ENCODE results near the gene REXO4. TPM values are rescaled to one million over a fixed set of nuclear protein-coding genes. Genes with fewer than 3 reads are reported as not detected.
A peak's percentile ranks its signal among the peaks of the same experiment; 100 is the strongest.

REXO4 gene
- total RNA-seq, 1 donor from 2014 or later = 35.4 TPM

- Mint-ChIP-seq H3K4me1 (no peaks in the 10 kb centered on the region), H3K27me3 (ENCODE audit: low read depth) (peaks cover 39% of the 10 kb centered on the region), H3K9me3 (no peaks in the 10 kb centered on the region), H3K36me3 (ENCODE audit: low read depth) (peaks cover 6% of the 10 kb centered on the region), H3K4me3 (no peak overlapping the region), H3K27ac (ENCODE audit: unreplicated experiment) (no peak overlapping the region)
- no peak for DNase-seq (ENCODE audit: low read depth, low spot score)
- no peak for TF ChIP-seq CTCF (conservative IDR thresholded peaks at IDR 0.05)
Observed at GRCh38 chr9:133426011-133426410, 8.2 kb upstream of the REXO4 start.

GRCh38 chr9:133425049-133425632 lies 7.3 kb upstream of the REXO4 start:
- Mint-ChIP-seq H3K9me3 (no peaks in the 10 kb centered on the region), H3K4me1 (no peaks in the 10 kb centered on the region), H3K36me3 (ENCODE audit: low read depth) (peaks cover 6% of the 10 kb centered on the region)

GRCh38 chr9:133424187-133424586 lies 6.4 kb upstream of the REXO4 start:
- peaks cover 3% of the 10 kb centered on the region for H3K4me1 Mint-ChIP-seq
- peaks cover 6% of the 10 kb centered on the region for H3K36me3 Mint-ChIP-seq (ENCODE audit: low read depth)
- H3K27ac Mint-ChIP-seq (ENCODE audit: unreplicated experiment) = no peak overlapping the region
- H3K9me3 Mint-ChIP-seq = no peaks in the 10 kb centered on the region
- H3K27me3 Mint-ChIP-seq (ENCODE audit: low read depth) = peaks cover 24% of the 10 kb centered on the region
- no peak overlapping the region for H3K4me3 Mint-ChIP-seq
- DNase-seq (ENCODE audit: low read depth, low spot score) = no peak
- TF ChIP-seq CTCF (conservative IDR thresholded peaks at IDR 0.05) = no peak

More at GRCh38 chr9:133425049-133425632, 7.3 kb upstream of the REXO4 start:
- Mint-ChIP-seq H3K4me3 (no peak overlapping the region), H3K27ac (ENCODE audit: unreplicated experiment) (no peak overlapping the region), H3K27me3 (ENCODE audit: low read depth) (peaks cover 32% of the 10 kb centered on the region)
- DNase-seq (ENCODE audit: low read depth, low spot score) = no peak
- no peak for TF ChIP-seq CTCF (conservative IDR thresholded peaks at IDR 0.05)

GRCh38 chr9:133423216-133423615 lies 5.4 kb upstream of the REXO4 start:
- Mint-ChIP-seq H3K9me3 (no peaks in the 10 kb centered on the region), H3K27me3 (ENCODE audit: low read depth) (peaks cover 23% of the 10 kb centered on the region), H3K4me1 (peaks cover 13% of the 10 kb centered on the region), H3K36me3 (ENCODE audit: low read depth) (peaks cover 6% of the 10 kb centered on the region), H3K4me3 (peak overlapping the region; percentile 44), H3K27ac (ENCODE audit: unreplicated experiment) (no peak overlapping the region)
- DNase-seq (ENCODE audit: low read depth, low spot score) = no peak
- no peak for TF ChIP-seq CTCF (conservative IDR thresholded peaks at IDR 0.05)

- H3K4me3 Mint-ChIP-seq = peak within 1 kb of the TSS; percentile 48
- H3K27me3 Mint-ChIP-seq (ENCODE audit: low read depth) = peaks cover 10% of the 10 kb centered on the region
- no peak for DNase-seq (ENCODE audit: low read depth, low spot score)
- no peaks in the 10 kb centered on the region for H3K36me3 Mint-ChIP-seq (ENCODE audit: low read depth)
- H3K27ac Mint-ChIP-seq (ENCODE audit: unreplicated experiment) = peak within 1 kb of the TSS; percentile 78
- peaks cover 21% of the 10 kb centered on the region for H3K4me1 Mint-ChIP-seq
- H3K9me3 Mint-ChIP-seq = no peaks in the 10 kb centered on the region
- TF ChIP-seq CTCF (conservative IDR thresholded peaks at IDR 0.05) = peak; percentile 22
Observed at GRCh38 chr9:133421615-133422542, 4.1 kb upstream of the REXO4 start, which contains the start of gene ADAMTS13. Gene ADAMTS13 (plus strand): TSS chr9:133422367. CDS start chr9:133422444, 77 bp downstream.

All from neural crest cell (in vitro differentiated cells).